Fibroblast of villous mesenchyme (primary cell): ENCODE measurements around the gene MAF. TPM values are rescaled to one million over a fixed set of nuclear protein-coding genes. Genes with fewer than 3 reads are reported as not detected.

Experiments used
- DNase-seq: peaks from one replicate; pipeline ENCODE4 v3.0.0-alpha.2; 2010; ENCODE audit warnings: low read depth
- H3K4me3 ChIP-seq: 2 replicates; pipeline ENCODE4 v1.5.1; 2011; ENCODE audit warnings: low read depth, mild to moderate bottlenecking, low read length
- CTCF ChIP-seq: IDR thresholded peaks from 2 replicates; pipeline ENCODE4 v1.5.1; 2012; ENCODE audit warnings: low read depth, mild to moderate bottlenecking, low read length; ENCODE audit not compliant: insufficient read depth
- total RNA-seq: library from RNA; depleted of rRNA; stranded (reverse); fragments of >200 nt; gene quantifications from 2 replicates; pipeline ENCODE4 v1.2.3, GENCODE V29; 2012

Gene MAF
- total RNA-seq, 1 donor: 0.86 TPM

GRCh38 chr16:79607587-79607986 is 7.0 kb upstream of the MAF start:
- TF ChIP-seq CTCF: no peak
- H3K4me3 ChIP-seq: no peak overlapping the region
- DNase-seq: peak; percentile 38

GRCh38 chr16:79605999-79606398 is 5.5 kb upstream of the MAF start:
- no peak for DNase-seq
- TF ChIP-seq CTCF: no peak
- no peak overlapping the region for H3K4me3 ChIP-seq

GRCh38 chr16:79603055-79603454 is 2.5 kb upstream of the MAF start:
- TF ChIP-seq CTCF: no peak
- DNase-seq: no peak
- no peak overlapping the region for H3K4me3 ChIP-seq

GRCh38 chr16:79602628-79603014 is 2.1 kb upstream of the MAF start:
- DNase-seq: no peak
- peak overlapping the region; percentile 73 for H3K4me3 ChIP-seq
- no peak for TF ChIP-seq CTCF

GRCh38 chr16:79601931-79602627 is 1.5 kb upstream of the MAF start:
- peak; percentile 82 for DNase-seq
- peak; percentile 81 for TF ChIP-seq CTCF
- H3K4me3 ChIP-seq: peak overlapping the region; percentile 73

GRCh38 chr16:79601092-79601930 is 774 bp upstream of the MAF start:
- DNase-seq: peak; percentile 44
- no peak for TF ChIP-seq CTCF
- peak overlapping the region; percentile 73 for H3K4me3 ChIP-seq
